Osteoblast (primary cell): ENCODE data around the gene RETREG3. TPM values are rescaled to one million over a fixed set of nuclear protein-coding genes. Genes with fewer than 3 reads are reported as not detected.
"Not testable (repeated sequence)": the region's sequence is repeated elsewhere in the genome, so short reads cannot be mapped to it uniquely, and the experiment has no call there.

Source experiments
- DNase-seq: peaks from one replicate; pipeline ENCODE4 v3.0.0; 2011; ENCODE audit warnings: low spot score, mixed read lengths; ENCODE audit not compliant: insufficient read length; ENCODE audit errors: missing footprints
- H2AFZ ChIP-seq: 2 replicates; pipeline ENCODE4 v1.6.0; 2011; ENCODE audit warnings: mild to moderate bottlenecking, low read length
- H3K27ac ChIP-seq: 2 replicates; pipeline ENCODE4 v1.5.1; 2011; ENCODE audit warnings: mild to moderate bottlenecking, low read depth, low read length, moderate library complexity
- H3K27me3 ChIP-seq: 2 replicates; pipeline ENCODE4 v1.6.0; 2012; ENCODE audit warnings: mild to moderate bottlenecking, control low read depth, inconsistent platforms, low read length, moderate library complexity; ENCODE audit not compliant: insufficient read depth
- H3K36me3 ChIP-seq: 2 replicates; pipeline ENCODE4 v1.5.1; 2011; ENCODE audit warnings: mild to moderate bottlenecking, low read length, control low read depth, moderate library complexity; ENCODE audit not compliant: insufficient read depth
- H3K4me1 ChIP-seq: 2 replicates; pipeline ENCODE4 v1.5.1; 2011; ENCODE audit warnings: mild to moderate bottlenecking, low read length, control low read depth, moderate library complexity; ENCODE audit not compliant: insufficient read depth
- H3K4me2 ChIP-seq: 2 replicates; pipeline ENCODE4 v1.6.0; 2011; ENCODE audit warnings: mild to moderate bottlenecking, low read length; ENCODE audit not compliant: insufficient read depth
- H3K4me3 ChIP-seq: fragments of 200-600 bp; sonication (generic); 3 replicates; pipeline ENCODE4 v1.5.1; 2012; ENCODE audit warnings: mild to moderate bottlenecking, low read length, inconsistent platforms; ENCODE audit not compliant: insufficient read depth
- H3K79me2 ChIP-seq: 2 replicates; pipeline ENCODE4 v1.6.0; 2012; ENCODE audit warnings: mild to moderate bottlenecking, low read length, control low read depth, inconsistent platforms; ENCODE audit not compliant: insufficient read depth
- H3K9me3 ChIP-seq: 2 replicates; pipeline ENCODE4 v1.5.1; 2011; ENCODE audit warnings: low read depth, low read length, control low read depth
- H4K20me1 ChIP-seq: 2 replicates; pipeline ENCODE4 v1.6.0; 2012; ENCODE audit warnings: mild to moderate bottlenecking, low read length, control low read depth; ENCODE audit not compliant: insufficient read depth
- total RNA-seq: library from RNA; depleted of rRNA; stranded (reverse); fragments of >200 nt; gene quantifications from 2 replicates; pipeline ENCODE4 v1.2.3, GENCODE V29; 2012
- TF ChIP-seq, protein P1 (sequence below): IDR thresholded peaks from 2 replicates; pipeline ENCODE4 v1.5.1; 2011; ENCODE audit warnings: mild to moderate bottlenecking, low read depth, low read length, moderate library complexity; ENCODE audit errors: extremely low read depth

Gene RETREG3
- total RNA-seq, 1 donor, result 90.1 TPM

GRCh38 chr17:42562388-42563142 lies 46.6 kb downstream of the RETREG3 start:
- Histone ChIP-seq H3K79me2 (peaks cover 50% of the 10 kb centered on the region), H3K4me1 (peaks cover 29% of the 10 kb centered on the region), H3K4me3 (peak overlapping the region; percentile 93), H3K27ac (peak overlapping the region; percentile 90), H3K27me3 (no peaks in the 10 kb centered on the region), H3K9me3 (no peaks in the 10 kb centered on the region), H4K20me1 (no peaks in the 10 kb centered on the region), H3K4me2 (peak overlapping the region; percentile 88), H2AFZ (peak overlapping the region; percentile 79), H3K36me3 (peaks cover 31% of the 10 kb centered on the region)
- TF ChIP-seq, protein P1, sequence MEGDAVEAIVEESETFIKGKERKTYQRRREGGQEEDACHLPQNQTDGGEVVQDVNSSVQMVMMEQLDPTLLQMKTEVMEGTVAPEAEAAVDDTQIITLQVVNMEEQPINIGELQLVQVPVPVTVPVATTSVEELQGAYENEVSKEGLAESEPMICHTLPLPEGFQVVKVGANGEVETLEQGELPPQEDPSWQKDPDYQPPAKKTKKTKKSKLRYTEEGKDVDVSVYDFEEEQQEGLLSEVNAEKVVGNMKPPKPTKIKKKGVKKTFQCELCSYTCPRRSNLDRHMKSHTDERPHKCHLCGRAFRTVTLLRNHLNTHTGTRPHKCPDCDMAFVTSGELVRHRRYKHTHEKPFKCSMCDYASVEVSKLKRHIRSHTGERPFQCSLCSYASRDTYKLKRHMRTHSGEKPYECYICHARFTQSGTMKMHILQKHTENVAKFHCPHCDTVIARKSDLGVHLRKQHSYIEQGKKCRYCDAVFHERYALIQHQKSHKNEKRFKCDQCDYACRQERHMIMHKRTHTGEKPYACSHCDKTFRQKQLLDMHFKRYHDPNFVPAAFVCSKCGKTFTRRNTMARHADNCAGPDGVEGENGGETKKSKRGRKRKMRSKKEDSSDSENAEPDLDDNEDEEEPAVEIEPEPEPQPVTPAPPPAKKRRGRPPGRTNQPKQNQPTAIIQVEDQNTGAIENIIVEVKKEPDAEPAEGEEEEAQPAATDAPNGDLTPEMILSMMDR, result no peak
- DNase-seq, result peak; percentile 93

DNA sequence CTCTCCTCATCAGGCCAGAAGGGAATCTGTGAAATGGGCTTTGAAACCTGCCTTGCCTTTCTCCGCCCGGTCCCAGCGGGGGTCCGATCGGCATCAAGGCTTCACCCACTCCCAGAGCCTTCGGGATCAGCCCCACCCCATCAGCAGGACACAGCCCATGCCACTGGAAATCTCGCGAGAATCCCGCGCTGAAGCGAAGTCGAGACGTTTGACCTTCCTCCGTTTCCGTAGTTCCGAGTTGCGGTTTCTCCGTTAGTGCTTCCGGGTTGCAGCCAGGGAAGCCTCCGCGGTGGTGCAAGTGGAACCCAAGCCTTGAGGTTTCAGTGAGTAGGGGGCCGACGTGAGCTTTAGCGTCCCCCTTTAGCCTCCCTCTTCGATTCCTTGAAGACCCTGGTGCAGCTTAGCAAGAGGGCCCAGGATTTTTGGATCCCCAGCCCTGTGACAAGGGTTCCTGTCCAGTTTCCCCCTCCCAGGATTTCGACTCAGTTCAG lies 47.2 kb downstream of the RETREG3 start, which contains the start of gene COASY:
Gene COASY, plus strand, starts transcription at position 252 of the 491 bp plus-strand sequence. CDS start 475 bp downstream, outside the sequence.
- peaks cover 24% of the 10 kb centered on the region for H3K4me1 ChIP-seq
- H3K4me3 ChIP-seq, result peak within 1 kb of the TSS; percentile 93
- H3K9me3 ChIP-seq, result no peaks in the 10 kb centered on the region
- peak within 1 kb of the TSS; percentile 88 for H3K4me2 ChIP-seq
- H3K36me3 ChIP-seq, result peaks cover 31% of the 10 kb centered on the region
- H3K27me3 ChIP-seq, result no peaks in the 10 kb centered on the region
- peaks cover 44% of the 10 kb centered on the region for H3K79me2 ChIP-seq
- H4K20me1 ChIP-seq, result no peaks in the 10 kb centered on the region
- TF ChIP-seq, protein P1, result no peak
- peak; percentile 100 for DNase-seq
- H2AFZ ChIP-seq, result peak within 1 kb of the TSS; percentile 84
- H3K27ac ChIP-seq, result peak within 1 kb of the TSS; percentile 90

- Histone ChIP-seq H3K27me3 (no peaks in the 10 kb centered on the region), H4K20me1 (no peaks in the 10 kb centered on the region), H3K36me3 (peaks cover 18% of the 10 kb centered on the region), H3K9me3 (no peaks in the 10 kb centered on the region), H2AFZ (no peak overlapping the region), H3K4me3 (no peak overlapping the region), H3K27ac (no peak overlapping the region), H3K79me2 (peaks cover 38% of the 10 kb centered on the region), H3K4me2 (no peak overlapping the region), H3K4me1 (peaks cover 26% of the 10 kb centered on the region)
- TF ChIP-seq, protein P1, result no peak
- peak; percentile 69 for DNase-seq
Observed at GRCh38 chr17:42560246-42560645, 48.9 kb downstream of the RETREG3 start.

DNA sequence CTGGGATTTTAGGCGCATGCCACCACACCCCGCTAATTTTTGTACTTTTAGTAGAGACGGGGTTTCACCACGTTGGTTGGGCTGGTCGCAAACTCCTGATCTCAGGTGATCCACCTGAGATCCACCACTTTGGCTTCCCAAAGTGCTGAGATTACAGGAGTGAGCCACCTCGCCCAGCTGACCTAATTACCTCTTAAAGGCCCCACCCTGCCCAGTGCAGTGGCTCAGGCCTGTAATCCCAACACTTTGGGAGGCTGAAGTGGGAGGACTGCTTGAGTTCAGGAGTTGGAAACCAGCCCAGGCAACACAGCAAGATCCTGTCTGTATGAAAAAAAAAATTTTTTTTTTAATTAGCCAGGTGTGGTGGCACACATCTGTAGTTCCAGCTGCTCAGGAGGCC lies 50.1 kb downstream of the RETREG3 start:
- H3K36me3 ChIP-seq, result peaks cover 6% of the 10 kb centered on the region
- H3K4me1 ChIP-seq, result peaks cover 30% of the 10 kb centered on the region
- no peak overlapping the region for H3K4me2 ChIP-seq
- H4K20me1 ChIP-seq, result no peaks in the 10 kb centered on the region
- no peak for DNase-seq
- TF ChIP-seq, protein P1, result no peak
- no peak overlapping the region for H3K4me3 ChIP-seq
- H3K9me3 ChIP-seq, result no peaks in the 10 kb centered on the region
- peaks cover 36% of the 10 kb centered on the region for H3K79me2 ChIP-seq
- no peaks in the 10 kb centered on the region for H3K27me3 ChIP-seq
- no peak overlapping the region for H3K27ac ChIP-seq
- no peak overlapping the region for H2AFZ ChIP-seq

DNA sequence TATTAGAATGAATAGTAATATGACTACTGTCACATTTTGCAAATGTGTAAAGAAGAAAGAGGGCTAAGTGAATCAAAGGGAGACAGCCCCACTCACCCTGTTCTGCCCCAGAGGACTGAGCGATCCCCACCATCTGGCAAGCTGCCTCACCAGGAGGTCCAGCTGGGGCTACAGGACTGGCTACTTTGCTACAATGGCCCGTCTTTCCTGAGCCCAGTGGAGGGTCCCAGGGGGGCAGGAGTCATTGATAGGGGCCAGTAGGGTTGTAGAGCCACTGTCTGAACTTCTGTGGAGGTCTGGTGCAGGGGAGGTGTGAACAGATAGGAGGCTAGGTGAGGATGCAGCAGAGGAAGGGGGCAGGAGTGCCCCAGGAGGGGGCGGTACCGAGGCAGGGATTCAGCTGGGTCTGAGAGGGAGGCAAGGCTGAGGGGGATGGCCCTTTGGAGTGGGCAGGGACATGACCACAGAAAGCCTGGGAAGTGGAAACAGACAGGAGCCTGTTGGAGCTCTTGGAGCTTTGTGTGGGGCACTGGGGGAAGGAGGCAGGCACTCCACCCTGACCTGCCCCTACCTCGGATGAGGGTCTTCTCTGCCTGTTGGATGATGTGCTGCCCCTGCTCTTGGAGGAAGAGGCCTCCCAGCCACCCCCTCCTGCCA lies 53.1 kb downstream of the RETREG3 start:
- peak; percentile 72 for DNase-seq
- peak overlapping the region; percentile 98 for H3K4me2 ChIP-seq

More for the DNA sequence above, 53.1 kb downstream of the RETREG3 start:
- H3K79me2 ChIP-seq, result peaks cover 16% of the 10 kb centered on the region
- not testable (repeated sequence) for H2AFZ ChIP-seq, H3K36me3 ChIP-seq, H4K20me1 ChIP-seq, H3K27me3 ChIP-seq, H3K4me3 ChIP-seq, H3K27ac ChIP-seq, H3K9me3 ChIP-seq
- peaks cover 13% of the 10 kb centered on the region for H3K4me1 ChIP-seq
